H1 (cell line): ENCODE results near the gene KTI12. TPM values are rescaled to one million over a fixed set of nuclear protein-coding genes. Genes with fewer than 3 reads are reported as not detected.

Experiments used
- EZH2 ChIP-seq: fragments of 200-600 bp; sonication (generic); IDR thresholded peaks from 2 replicates; pipeline ENCODE4 v1.7.1; 2012; ENCODE audit warnings: low read depth, mild to moderate bottlenecking, moderate library complexity, low read length, inconsistent platforms; ENCODE audit not compliant: severe bottlenecking
- polyA plus RNA-seq, 7 experiments: library from polyadenylated mRNA; depleted of rRNA in 3 of 7; stranded (reverse) in 5 of 7; unstranded in 2 of 7; fragments of >200 nt in 5 of 7; fragments of 200-250 nt in 2 of 7; gene quantifications; 1 replicate in 5 of 7; 2 replicates in 1 of 7; 4 replicates in 1 of 7; pipeline versions ENCODE4 v1.2.1 to v1.2.3, GENCODE V29; 2011 to 2013; ENCODE audit warnings: missing spikeins in 2 of 7, mixed read lengths in 2 of 7
- total RNA-seq: library from RNA; stranded (reverse); fragmentation: NEBNext Ultra II Directional; extraction: Animal tissue kit (Norgen Biotek cat#: 25700); gene quantifications from 2 replicates; pipeline ENCODE4 v1.2.1, GENCODE V29; 2021

KTI12 gene
- total and polyA plus RNA-seq, 2 of the 8 experiments (the other 6 are each of a cell fraction or from before 2014, with no cell fraction given): 7.5 to 16.2 TPM

- no peak for TF ChIP-seq EZH2
These were observed 29.6 kb upstream of the KTI12 start (continued) for GRCh38 chr1:52063192-52063591.
